Fibroblast of lung (primary cell): Measurements from ENCODE around the gene BUB1B.

ENCODE experiments used
- CTCF ChIP-seq, 2 donors: IDR thresholded peaks in 1 of 2; conservative IDR thresholded peaks in 1 of 2; 1 replicate in 1 of 2; 2 replicates in 1 of 2; pipeline ENCODE4 v1.5.1; 2011 to 2012; ENCODE audit warnings: low read length in 2 of 2, control low read depth in 1 of 2, inconsistent platforms in 1 of 2, low read depth in 1 of 2, mild to moderate bottlenecking in 1 of 2
- EZH2 ChIP-seq: IDR thresholded peaks from 2 replicates; pipeline ENCODE4 v1.5.1; 2012; ENCODE audit warnings: low read length, control low read depth, mild to moderate bottlenecking; ENCODE audit errors: missing control alignments

GRCh38 chr15:40112789-40113188 is 48.1 kb upstream of the BUB1B start:
- no peak for TF ChIP-seq EZH2
- no peak for TF ChIP-seq CTCF (conservative IDR thresholded peaks at IDR 0.05 in 1 of 2, IDR thresholded peaks at IDR 0.05 in 1 of 2; ENCODE audit: low read depth in 1 of 2, low read length in 2 of 2)
